22Rv1 (cell line): ENCODE measurements around the gene GANC.

ENCODE experiments used
- H3K27ac ChIP-seq: fragments of 450-650 bp; 2 replicates; pipeline ENCODE4 v1.5.1; 2017
- ZFX ChIP-seq: fragments of 450-650 bp; IDR thresholded peaks from 2 replicates; pipeline ENCODE4 v1.6.1; 2017; ENCODE audit warnings: antibody characterized with exemption, borderline replicate concordance
- TF ChIP-seq, protein P1 (sequence below): fragments of 450-650 bp; IDR thresholded peaks from 2 replicates; pipeline ENCODE4 v1.5.1; 2017; ENCODE audit warnings: mild to moderate bottlenecking

GANC gene

GRCh38 chr15:42348083-42348482 is 75.1 kb downstream of the GANC start:
- H3K27ac ChIP-seq = no peak overlapping the region

GRCh38 chr15:42349186-42349585 is 76.2 kb downstream of the GANC start:
- no peak for TF ChIP-seq ZFX
- TF ChIP-seq, protein P1, sequence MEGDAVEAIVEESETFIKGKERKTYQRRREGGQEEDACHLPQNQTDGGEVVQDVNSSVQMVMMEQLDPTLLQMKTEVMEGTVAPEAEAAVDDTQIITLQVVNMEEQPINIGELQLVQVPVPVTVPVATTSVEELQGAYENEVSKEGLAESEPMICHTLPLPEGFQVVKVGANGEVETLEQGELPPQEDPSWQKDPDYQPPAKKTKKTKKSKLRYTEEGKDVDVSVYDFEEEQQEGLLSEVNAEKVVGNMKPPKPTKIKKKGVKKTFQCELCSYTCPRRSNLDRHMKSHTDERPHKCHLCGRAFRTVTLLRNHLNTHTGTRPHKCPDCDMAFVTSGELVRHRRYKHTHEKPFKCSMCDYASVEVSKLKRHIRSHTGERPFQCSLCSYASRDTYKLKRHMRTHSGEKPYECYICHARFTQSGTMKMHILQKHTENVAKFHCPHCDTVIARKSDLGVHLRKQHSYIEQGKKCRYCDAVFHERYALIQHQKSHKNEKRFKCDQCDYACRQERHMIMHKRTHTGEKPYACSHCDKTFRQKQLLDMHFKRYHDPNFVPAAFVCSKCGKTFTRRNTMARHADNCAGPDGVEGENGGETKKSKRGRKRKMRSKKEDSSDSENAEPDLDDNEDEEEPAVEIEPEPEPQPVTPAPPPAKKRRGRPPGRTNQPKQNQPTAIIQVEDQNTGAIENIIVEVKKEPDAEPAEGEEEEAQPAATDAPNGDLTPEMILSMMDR = no peak

More at GRCh38 chr15:42348083-42348482, 75.1 kb downstream of the GANC start:
- TF ChIP-seq, protein P1 = no peak
- TF ChIP-seq ZFX = no peak

DNA sequence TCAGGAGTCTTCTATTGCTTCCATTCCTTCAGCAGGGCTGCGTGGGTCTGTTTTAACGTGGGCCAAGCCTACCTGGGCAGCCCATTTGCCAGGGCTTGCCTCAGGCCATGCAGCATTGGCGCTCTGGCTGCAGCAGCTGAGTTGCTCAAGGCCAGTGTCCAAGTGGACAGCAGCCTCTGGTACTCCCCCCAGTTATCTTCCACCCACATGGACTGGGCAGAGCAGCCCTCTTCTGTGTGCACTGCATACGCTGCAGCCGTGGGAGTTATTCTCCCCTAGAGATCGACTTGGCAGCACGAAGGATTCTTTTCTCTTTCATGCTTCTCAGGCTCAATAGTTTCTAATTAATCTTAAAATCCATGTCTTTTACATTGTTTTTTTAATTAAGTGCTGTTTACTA is 79.4 kb downstream of the GANC start:
- TF ChIP-seq, protein P1 = no peak
- TF ChIP-seq ZFX = no peak
- H3K27ac ChIP-seq = no peak overlapping the region

More at GRCh38 chr15:42349186-42349585, 76.2 kb downstream of the GANC start:
- no peak overlapping the region for H3K27ac ChIP-seq

DNA sequence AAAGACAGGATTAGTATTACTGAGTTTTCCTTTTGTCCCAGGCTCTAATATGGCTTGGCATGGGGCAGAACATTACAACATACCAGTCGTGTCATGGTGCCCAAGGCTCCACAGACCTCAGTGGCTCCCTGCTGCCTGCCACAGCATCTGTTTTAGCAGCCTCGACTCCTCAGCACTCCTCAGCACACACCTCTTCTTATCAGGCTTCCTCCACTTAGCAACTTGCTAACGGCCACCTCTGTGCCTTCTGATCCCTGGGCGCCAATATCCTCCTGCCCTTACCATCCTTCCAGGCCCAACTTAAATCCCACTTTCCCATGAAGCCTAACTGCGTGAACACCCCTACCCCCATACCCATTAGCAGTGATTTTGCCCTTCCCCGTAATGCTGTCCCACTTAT is 80.1 kb downstream of the GANC start:
- no peak overlapping the region for H3K27ac ChIP-seq
- TF ChIP-seq, protein P1 = no peak
- no peak for TF ChIP-seq ZFX

DNA sequence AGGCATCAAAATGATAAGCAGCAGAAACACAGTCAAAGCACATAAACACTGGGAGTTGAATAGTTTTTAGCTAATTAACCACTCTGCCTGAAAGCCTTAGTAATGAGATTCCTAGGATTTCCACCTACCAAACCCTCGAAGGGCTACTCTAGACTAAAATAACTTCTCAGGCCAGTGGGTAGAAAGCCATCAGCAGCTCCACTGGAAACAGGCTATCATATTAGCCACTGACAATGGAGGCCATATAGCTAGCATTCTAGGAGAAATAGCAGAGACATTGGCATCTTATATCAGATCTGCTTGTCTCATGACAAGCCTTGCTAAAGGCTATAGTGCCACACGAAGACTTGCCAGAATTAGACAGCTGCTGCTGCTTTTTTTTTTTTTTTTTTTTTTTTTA is 81.8 kb downstream of the GANC start:
- TF ChIP-seq, protein P1 = no peak
- no peak for TF ChIP-seq ZFX
- no peak overlapping the region for H3K27ac ChIP-seq

- no peak for TF ChIP-seq ZFX
- TF ChIP-seq, protein P1 = no peak
- no peak overlapping the region for H3K27ac ChIP-seq
These were observed 82.3 kb downstream of the GANC start for GRCh38 chr15:42355291-42355690.

DNA sequence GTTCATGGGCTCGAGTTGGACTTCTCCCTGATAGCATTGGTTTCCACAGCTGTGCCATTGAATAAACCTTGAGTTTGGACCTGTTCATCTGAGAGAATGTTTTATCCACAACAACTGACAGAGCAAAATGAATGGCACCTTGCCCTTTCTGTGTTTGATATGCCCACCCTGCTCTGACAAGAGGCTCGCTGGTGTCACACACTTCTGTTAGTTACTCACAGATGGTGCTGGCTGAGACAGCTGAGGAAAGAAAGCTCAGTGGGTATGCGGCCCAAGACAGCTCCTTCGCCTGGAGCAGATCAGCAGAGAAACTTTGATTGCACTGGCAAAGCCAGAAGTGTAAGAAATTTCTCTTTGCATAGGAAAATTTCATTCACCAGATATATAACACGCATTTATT is 83.8 kb downstream of the GANC start:
- TF ChIP-seq, protein P1 = no peak
- TF ChIP-seq ZFX = no peak
- H3K27ac ChIP-seq = no peak overlapping the region
